SK-N-SH treated with all-trans-retinoic acid at 6 μM for 48 hours (cell line): Measurements from ENCODE around the gene KMT2D.

ENCODE experiments used
- ATAC-seq: fragments of 200-7000 bp; cut with Tn5 transposase; 3 replicates; pipeline ENCODE4 v1.9.1; 2020; ENCODE audit warnings: mild to moderate bottlenecking, moderate library complexity
- ARNTL ChIP-seq: fragments of 450-650 bp; formaldehyde crosslinking; IDR thresholded peaks from 2 replicates; pipeline ENCODE4 v1.5.0; 2020; ENCODE audit warnings: low read depth, mild to moderate bottlenecking, moderate library complexity, borderline replicate concordance
- BACH2 ChIP-seq: fragments of 250-450 bp; sonication (Bioruptor Pico); IDR thresholded peaks from 2 replicates; pipeline ENCODE4 v1.9.0; 2021; ENCODE audit warnings: mild to moderate bottlenecking, borderline replicate concordance
- CREB5 ChIP-seq: fragments of 250-450 bp; sonication (Bioruptor Pico); IDR thresholded peaks from 2 replicates; pipeline ENCODE4 v1.5.1; 2020; ENCODE audit warnings: low read depth, mild to moderate bottlenecking, moderate library complexity
- CSDC2 ChIP-seq: fragments of 250-450 bp; sonication (Bioruptor Pico); IDR thresholded peaks from 2 replicates; pipeline ENCODE4 v1.5.0; 2020; ENCODE audit warnings: mild to moderate bottlenecking, moderate library complexity
- ESRRG ChIP-seq: fragments of 250-450 bp; sonication (Bioruptor Pico); IDR thresholded peaks from 2 replicates; pipeline ENCODE4 v1.6.1; 2021; ENCODE audit warnings: mild to moderate bottlenecking
- GLIS3 ChIP-seq: fragments of 250-450 bp; sonication (Bioruptor Pico); IDR thresholded peaks from 2 replicates; pipeline ENCODE4 v1.5.0; 2020; ENCODE audit warnings: mild to moderate bottlenecking, moderate library complexity
- ISL1 ChIP-seq: fragments of 250-450 bp; sonication (Bioruptor Pico); IDR thresholded peaks from 2 replicates; pipeline ENCODE4 v2.1.2; 2022; ENCODE audit warnings: mild to moderate bottlenecking, moderate library complexity
- OSR1 ChIP-seq: fragments of 250-450 bp; sonication (Bioruptor Pico); IDR thresholded peaks from 2 replicates; pipeline ENCODE4 v1.8.0; 2022; ENCODE audit warnings: moderate library complexity, mild to moderate bottlenecking, inconsistent platforms
- PATZ1 ChIP-seq: fragments of 250-450 bp; sonication (Bioruptor Pico); IDR thresholded peaks from 2 replicates; pipeline ENCODE4 v1.8.0; 2020; ENCODE audit warnings: mild to moderate bottlenecking, moderate library complexity, borderline replicate concordance
- PPARA ChIP-seq: fragments of 250-450 bp; sonication (Bioruptor Pico); IDR thresholded peaks from 2 replicates; pipeline ENCODE4 v1.5.0; 2020; ENCODE audit warnings: mild to moderate bottlenecking, borderline replicate concordance
- RARB ChIP-seq: fragments of 250-450 bp; sonication (Bioruptor Pico); IDR thresholded peaks from 2 replicates; pipeline ENCODE4 v1.8.0; 2021; ENCODE audit warnings: mild to moderate bottlenecking, moderate library complexity
- SNAI2 ChIP-seq: fragments of 250-450 bp; sonication (Bioruptor Pico); IDR thresholded peaks from 2 replicates; pipeline ENCODE4 v1.5.0; 2020; ENCODE audit warnings: mild to moderate bottlenecking, moderate library complexity
- TCF4 ChIP-seq: fragments of 250-450 bp; sonication (Bioruptor Pico); IDR thresholded peaks from 2 replicates; pipeline ENCODE4 v1.8.0; 2021; ENCODE audit warnings: mild to moderate bottlenecking, moderate library complexity, borderline replicate concordance
- TOX ChIP-seq: fragments of 250-450 bp; sonication (Bioruptor Pico); IDR thresholded peaks from 2 replicates; pipeline ENCODE4 v1.8.0; 2021; ENCODE audit warnings: mild to moderate bottlenecking, moderate library complexity, borderline replicate concordance
- ZC3H10 ChIP-seq: fragments of 250-450 bp; sonication (Bioruptor Pico); IDR thresholded peaks from 2 replicates; pipeline ENCODE4 v1.5.1; 2021; ENCODE audit warnings: mild to moderate bottlenecking, moderate library complexity
- ZFP3 ChIP-seq: fragments of 250-450 bp; sonication (Bioruptor Pico); IDR thresholded peaks from 2 replicates; pipeline ENCODE4 v1.5.0; 2020; ENCODE audit warnings: mild to moderate bottlenecking, moderate library complexity
- ZFP30 ChIP-seq: fragments of 450-650 bp; formaldehyde crosslinking; IDR thresholded peaks from 2 replicates; pipeline ENCODE4 v1.5.0; 2022; ENCODE audit warnings: mild to moderate bottlenecking, moderate library complexity
- ZNF565 ChIP-seq: fragments of 450-650 bp; formaldehyde crosslinking; conservative IDR thresholded peaks from 2 replicates; pipeline ENCODE4 v1.5.0; 2020; ENCODE audit warnings: low read depth, mild to moderate bottlenecking, moderate library complexity
- ZNF70 ChIP-seq: fragments of 450-650 bp; formaldehyde crosslinking; IDR thresholded peaks from 2 replicates; pipeline ENCODE4 v1.5.0; 2020; ENCODE audit warnings: mild to moderate bottlenecking, moderate library complexity
- ZNF8 ChIP-seq: fragments of 450-650 bp; formaldehyde crosslinking; IDR thresholded peaks from 2 replicates; pipeline ENCODE4 v1.5.0; 2020; ENCODE audit warnings: mild to moderate bottlenecking, moderate library complexity

The KMT2D gene

GRCh38 chr12:49055978-49056754 lies 4.4 kb downstream of the KMT2D start:
- ATAC-seq, result peak; percentile 79
- TF ChIP-seq ZC3H10 (CRISPR knock-in tag) (no peak), TOX (CRISPR knock-in tag) (no peak), ZFP30 (CRISPR knock-in tag) (no peak), PATZ1 (CRISPR knock-in tag) (no peak), GLIS3 (CRISPR knock-in tag) (no peak), ZNF70 (CRISPR knock-in tag) (no peak), ZFP3 (CRISPR knock-in tag) (no peak)

- no peak for ATAC-seq
- no peak for TF ChIP-seq PPARA (CRISPR knock-in tag)
- no peak for TF ChIP-seq ZFP30 (CRISPR knock-in tag)
- TF ChIP-seq ISL1 (CRISPR knock-in tag), result no peak
- no peak for TF ChIP-seq CSDC2 (CRISPR knock-in tag)
- TF ChIP-seq CREB5 (CRISPR knock-in tag), result no peak
- no peak for TF ChIP-seq ZNF565 (CRISPR knock-in tag)
- no peak for TF ChIP-seq PATZ1 (CRISPR knock-in tag)
- no peak for TF ChIP-seq RARB
- no peak for TF ChIP-seq ESRRG (CRISPR knock-in tag)
- TF ChIP-seq TCF4 (CRISPR knock-in tag), result no peak
- no peak for TF ChIP-seq GLIS3 (CRISPR knock-in tag)
- no peak for TF ChIP-seq TOX (CRISPR knock-in tag)
- TF ChIP-seq, all 23 proteins: peak for 0
Measured at GRCh38 chr12:49055092-49055491, 5.5 kb downstream of the KMT2D start.

- no peak for ATAC-seq
- no peak for TF ChIP-seq GLIS3 (CRISPR knock-in tag)
- TF ChIP-seq RARB, result no peak
- no peak for TF ChIP-seq PATZ1 (CRISPR knock-in tag)
- no peak for TF ChIP-seq BACH2 (CRISPR knock-in tag)
- TF ChIP-seq, all 23 proteins: peak for 0
Measured at GRCh38 chr12:49054524-49054923, 6.1 kb downstream of the KMT2D start.

GRCh38 chr12:49054096-49054495 lies 6.5 kb downstream of the KMT2D start:
- ATAC-seq, result no peak
- TF ChIP-seq ZNF70 (CRISPR knock-in tag) (no peak), ZNF565 (CRISPR knock-in tag) (no peak), CSDC2 (CRISPR knock-in tag) (no peak), OSR1 (CRISPR knock-in tag) (no peak)

GRCh38 chr12:49052451-49053208 lies 8.0 kb downstream of the KMT2D start:
- ATAC-seq, result no peak
- TF ChIP-seq CREB5 (CRISPR knock-in tag), result no peak
- no peak for TF ChIP-seq ISL1 (CRISPR knock-in tag)
- no peak for TF ChIP-seq PPARA (CRISPR knock-in tag)
- no peak for TF ChIP-seq ZNF8 (CRISPR knock-in tag)
- TF ChIP-seq ZFP3 (CRISPR knock-in tag), result no peak
- no peak for TF ChIP-seq SNAI2 (CRISPR knock-in tag)
- TF ChIP-seq PATZ1 (CRISPR knock-in tag), result no peak
- TF ChIP-seq ARNTL (CRISPR knock-in tag), result no peak
- no peak for TF ChIP-seq TCF4 (CRISPR knock-in tag)
- TF ChIP-seq ZC3H10 (CRISPR knock-in tag), result no peak
- no peak for TF ChIP-seq GLIS3 (CRISPR knock-in tag)
